CD14-positive monocyte (primary cell): Measurements from ENCODE around the gene CIB2. TPM values are rescaled to one million over a fixed set of nuclear protein-coding genes. Genes with fewer than 3 reads are reported as not detected.

Source experiments
- DNase-seq, 3 donors: peaks; one replicate each; pipeline ENCODE4 v3.0.0-alpha.2; 2011 to 2022
- H2AFZ ChIP-seq: 2 replicates; pipeline ENCODE4 v1.6.0; 2012; ENCODE audit warnings: mild to moderate bottlenecking, low read depth, low read length, inconsistent platforms; ENCODE audit not compliant: insufficient read depth, poor library complexity, severe bottlenecking
- H3K27ac ChIP-seq, 2 donors: 1 replicate in 1 of 2; 2 replicates in 1 of 2; pipeline ENCODE4 v1.5.1; 2012 to 2013; ENCODE audit warnings: low read length in 2 of 2, control low read depth in 1 of 2, inconsistent platforms in 1 of 2, low read depth in 1 of 2, mild to moderate bottlenecking in 1 of 2
- H3K27me3 ChIP-seq, 2 donors: one replicate each; pipeline versions ENCODE4 v1.6.0 to v1.6.1; 2011 to 2013; ENCODE audit warnings: low read length in 2 of 2; ENCODE audit not compliant: control insufficient read depth in 2 of 2, insufficient read depth in 2 of 2
- H3K36me3 ChIP-seq, 2 donors: replicated peaks in 1 of 2; 1 replicate in 1 of 2; 2 replicates in 1 of 2; pipeline versions ENCODE4 v1.5.1 to v1.6.1; 2012 to 2013; ENCODE audit warnings: low read length in 2 of 2, control low read depth in 1 of 2, inconsistent platforms in 1 of 2, mild to moderate bottlenecking in 1 of 2; ENCODE audit not compliant: insufficient read depth in 2 of 2, control insufficient read depth in 1 of 2
- H3K4me1 ChIP-seq, 2 donors: 1 replicate in 1 of 2; 2 replicates in 1 of 2; pipeline versions ENCODE4 v1.5.1 to v1.6.1; 2012 to 2013; ENCODE audit warnings: low read length in 2 of 2, control low read depth in 1 of 2, inconsistent platforms in 1 of 2, mild to moderate bottlenecking in 1 of 2, moderate library complexity in 1 of 2; ENCODE audit not compliant: insufficient read depth in 2 of 2, control insufficient read depth in 1 of 2
- H3K4me2 ChIP-seq: replicated peaks from 2 replicates; pipeline ENCODE3; 2012; ENCODE audit warnings: low read length, moderate library complexity, mild to moderate bottlenecking; ENCODE audit not compliant: poor library complexity, severe bottlenecking; ENCODE audit errors: extremely low read depth
- H3K4me3 ChIP-seq, 3 experiments: fragments of 200-600 bp in 1 of 3; sonication (generic) in 1 of 3; replicated peaks in 1 of 3; 1 replicate in 2 of 3; 2 replicates in 1 of 3; pipeline ENCODE4 v1.5.1; 2011 to 2013; ENCODE audit warnings: low read length in 3 of 3, mild to moderate bottlenecking in 3 of 3, control low read depth in 2 of 3, low read depth in 2 of 3, inconsistent platforms in 1 of 3, moderate library complexity in 1 of 3
- H3K79me2 ChIP-seq: 2 replicates; pipeline ENCODE4 v1.6.0; 2012; ENCODE audit warnings: mild to moderate bottlenecking, control low read depth, inconsistent platforms, low read length, moderate library complexity; ENCODE audit not compliant: insufficient read depth
- H3K9ac ChIP-seq: 2 replicates; pipeline ENCODE4 v1.6.0; 2017; ENCODE audit warnings: low read length, mild to moderate bottlenecking; ENCODE audit not compliant: insufficient read depth, poor library complexity, severe bottlenecking
- H3K9me3 ChIP-seq, 2 donors: replicated peaks in 1 of 2; 1 replicate in 1 of 2; 2 replicates in 1 of 2; pipeline versions ENCODE4 v1.5.1 to v1.6.1; 2012 to 2013; ENCODE audit warnings: low read length in 2 of 2, control low read depth in 1 of 2; ENCODE audit not compliant: control insufficient read depth in 1 of 2, insufficient read depth in 1 of 2
- H4K20me1 ChIP-seq: 2 replicates; pipeline ENCODE4 v1.6.0; 2012; ENCODE audit warnings: mild to moderate bottlenecking, low read length, control low read depth, moderate library complexity; ENCODE audit not compliant: insufficient read depth
- H3K27ac Mint-ChIP-seq, 7 donors: one replicate each; pipeline ENCODE4 v1.8.0; 2020; ENCODE audit warnings: mild to moderate bottlenecking in 7 of 7, mixed read lengths in 7 of 7, moderate library complexity in 6 of 7, inconsistent platforms in 2 of 7
- H3K27me3 Mint-ChIP-seq, 3 donors: one replicate each; pipeline ENCODE4 v1.8.0; 2021 to 2022; ENCODE audit warnings: low read depth in 3 of 3, mild to moderate bottlenecking in 3 of 3, mixed read lengths in 3 of 3, moderate library complexity in 3 of 3, inconsistent platforms in 1 of 3
- H3K36me3 Mint-ChIP-seq, 2 donors: one replicate each; pipeline ENCODE4 v1.8.0; 2020; ENCODE audit warnings: mixed read lengths in 2 of 2, inconsistent platforms in 1 of 2, mild to moderate bottlenecking in 1 of 2
- H3K4me1 Mint-ChIP-seq: one replicate; pipeline ENCODE4 v1.8.0; 2020; ENCODE audit warnings: mild to moderate bottlenecking, mixed read lengths
- H3K4me3 Mint-ChIP-seq, 2 donors: one replicate each; pipeline ENCODE4 v1.8.0; 2020; ENCODE audit warnings: mild to moderate bottlenecking in 2 of 2, mixed read lengths in 2 of 2, moderate library complexity in 1 of 2
- H3K9me3 Mint-ChIP-seq, 7 donors: one replicate each; pipeline ENCODE4 v1.8.0; 2020 to 2022; ENCODE audit warnings: mixed read lengths in 7 of 7, mild to moderate bottlenecking in 6 of 7, moderate library complexity in 6 of 7, inconsistent platforms in 2 of 7
- CTCF ChIP-seq: fragments of 200-600 bp; IDR thresholded peaks from one replicate; pipeline ENCODE4 v1.8.0; 2022; ENCODE audit warnings: antibody characterized with exemption, mild to moderate bottlenecking
- WGBS: methylation state at CpG from one replicate; pipeline ENCODE4 v1.1.5; 2013; ENCODE audit warnings: missing lambda C conversion rate; ENCODE audit not compliant: insufficient coverage; 5-methylcytosine and 5-hydroxymethylcytosine counted together
- intact Hi-C, 2 donors: fragments of 100-400 bp; cut with micrococcal nuclease; formaldehyde crosslinking; loops; one replicate each; pipeline versions ENCODE4 v1.15.0 to v1.15.1; 2023
- polyA plus RNA-seq, 3 donors: library from polyadenylated mRNA; depleted of rRNA in 1 of 3; unstranded in 2 of 3; stranded (reverse) in 1 of 3; fragments of 300-500 nt in 2 of 3; fragments of >200 nt in 1 of 3; fragmentation: Illumina TruSeq in 2 of 3; gene quantifications; 1 replicate in 2 of 3; 2 replicates in 1 of 3; pipeline ENCODE4 v1.2.3, GENCODE V29; 2012 to 2021

The CIB2 gene
- polyA plus RNA-seq, 3 donors: 0.43 to 0.75 (median 0.51) TPM

GRCh38 chr15:78077053-78077870 is 54.0 kb downstream of the CIB2 start, which contains the start of gene TBC1D2B:
Gene TBC1D2B, minus strand, starts transcription at chr15:78077711. Its CDS starts 59 bp downstream, at chr15:78077652.
- no peaks in the 10 kb centered on the region for H3K36me3 ChIP-seq
- Mint-ChIP-seq H3K4me1 (peaks cover 46% of the 10 kb centered on the region), H3K27ac (peak within 1 kb of the TSS; percentile 77 to 90 (median 89)), H3K36me3 (peaks cover 7 to 8% of the 10 kb centered on the region in 2 donors), H3K27me3 (no peaks in the 10 kb centered on the region), H3K4me3 (peak within 1 kb of the TSS; percentile 91 to 99), H3K9me3 (peaks cover 0 to 2% (median 0%) of the 10 kb centered on the region in 7 donors)
- intact Hi-C loops: no loop called here
- peak within 1 kb of the TSS; percentile 52 to 82 for H3K27ac ChIP-seq
- TF ChIP-seq CTCF: no peak
- H3K4me2 ChIP-seq: peak within 1 kb of the TSS; percentile 99
- no peaks in the 10 kb centered on the region for H3K9me3 ChIP-seq
- DNase-seq: peak in 2 of 3 donors; percentile 36 to 47
- peak within 1 kb of the TSS; percentile 78 for H3K9ac ChIP-seq
- peak within 1 kb of the TSS; percentile 83 to 97 (median 93) for H3K4me3 ChIP-seq
- H3K79me2 ChIP-seq: peaks cover 56% of the 10 kb centered on the region
- WGBS: 0% methylated on average over 99 of the region's 104 CpGs
- peaks cover 44 to 65% of the 10 kb centered on the region in 2 donors for H3K4me1 ChIP-seq
- H2AFZ ChIP-seq: peak within 1 kb of the TSS; percentile 85
- H3K27me3 ChIP-seq: no peaks in the 10 kb centered on the region
- H4K20me1 ChIP-seq: peaks cover 24% of the 10 kb centered on the region

GRCh38 chr15:78076231-78077052 is 54.8 kb downstream of the CIB2 start:
- Histone ChIP-seq H3K9me3 (no peaks in the 10 kb centered on the region), H2AFZ (peak overlapping the region; percentile 85), H3K9ac (peak overlapping the region; percentile 78), H3K4me3 (peak overlapping the region; percentile 83 to 97 (median 93)), H3K36me3 (no peaks in the 10 kb centered on the region), H3K27me3 (no peaks in the 10 kb centered on the region), H3K4me1 (peaks cover 45 to 65% of the 10 kb centered on the region in 2 donors), H3K79me2 (peaks cover 64% of the 10 kb centered on the region), H3K4me2 (peak overlapping the region; percentile 99), H4K20me1 (peaks cover 30% of the 10 kb centered on the region), H3K27ac (peak overlapping the region; percentile 52 to 82)
- peak overlapping the region; percentile 91 to 99 for H3K4me3 Mint-ChIP-seq
- H3K9me3 Mint-ChIP-seq: peaks cover 0 to 2% (median 0%) of the 10 kb centered on the region in 7 donors
- WGBS: 22% methylated on average over 12 of the region's 17 CpGs
- H3K27ac Mint-ChIP-seq: peak overlapping the region; percentile 41 to 90 (median 89)
- intact Hi-C loops: no loop called here
- TF ChIP-seq CTCF: no peak
- H3K36me3 Mint-ChIP-seq: peaks cover 7 to 8% of the 10 kb centered on the region in 2 donors
- H3K4me1 Mint-ChIP-seq: peaks cover 41% of the 10 kb centered on the region
- H3K27me3 Mint-ChIP-seq: no peaks in the 10 kb centered on the region
- no peak for DNase-seq
